HG02970 (cell line): ENCODE measurements around the gene CD19.
"Not testable (repeated sequence)": the region's sequence is repeated elsewhere in the genome, so short reads cannot be mapped to it uniquely, and the experiment has no call there.

Experiments
- ATAC-seq: cut with Tn5 transposase; IDR thresholded peaks from one replicate; pipeline ENCODE4 v1.9.1; 2021; ENCODE audit warnings: mild to moderate bottlenecking, moderate library complexity, moderate number of reproducible peaks; ENCODE audit not compliant: unreplicated experiment, low FRiP score

Gene CD19

GRCh38 chr16:28935346-28935745 is 3.6 kb downstream of the CD19 start:
- no peak for ATAC-seq

GRCh38 chr16:28935924-28936783 is 4.4 kb downstream of the CD19 start:
- no peak for ATAC-seq

- ATAC-seq, result no peak
These were observed 5.0 kb downstream of the CD19 start for GRCh38 chr16:28936784-28937155.

- ATAC-seq, result no peak
These were observed 5.6 kb downstream of the CD19 start for GRCh38 chr16:28937222-28937876.

- no peak for ATAC-seq
These were observed 7.0 kb downstream of the CD19 start for GRCh38 chr16:28938721-28939120.

- ATAC-seq, result not testable (repeated sequence)
These were observed 8.1 kb downstream of the CD19 start for GRCh38 chr16:28939825-28940224.

- ATAC-seq, result no peak
These were observed 11.5 kb downstream of the CD19 start for GRCh38 chr16:28943281-28943680.

GRCh38 chr16:28946681-28947080 is 14.9 kb downstream of the CD19 start:
- no peak for ATAC-seq

GRCh38 chr16:28950648-28951409 is 19.1 kb downstream of the CD19 start, which contains the start of gene NFATC2IP:
Gene NFATC2IP (plus strand): TSS chr16:28950937. CDS start chr16:28951012, 75 bp downstream.
- ATAC-seq, result peak; percentile 95

- ATAC-seq, result no peak
These were observed 19.7 kb downstream of the CD19 start for GRCh38 chr16:28951410-28951943.

GRCh38 chr16:28958216-28958615 is 26.4 kb downstream of the CD19 start:
- no peak for ATAC-seq

GRCh38 chr16:28958836-28959235 is 27.1 kb downstream of the CD19 start:
- no peak for ATAC-seq

GRCh38 chr16:28964072-28964471 is 32.3 kb downstream of the CD19 start:
- ATAC-seq, result no peak

GRCh38 chr16:28964496-28964895 is 32.7 kb downstream of the CD19 start:
- no peak for ATAC-seq

- ATAC-seq, result no peak
These were observed 35.4 kb downstream of the CD19 start for GRCh38 chr16:28967156-28967555.

- not testable (repeated sequence) for ATAC-seq
These were observed 37.9 kb downstream of the CD19 start for GRCh38 chr16:28969696-28970095.

- peak; percentile 6 for ATAC-seq
These were observed 42.3 kb downstream of the CD19 start for GRCh38 chr16:28974007-28974436.

- ATAC-seq, result peak; percentile 96
These were observed 42.8 kb downstream of the CD19 start, which contains the start of gene SPNS1 for GRCh38 chr16:28974437-28975157. Gene SPNS1 (plus strand): TSS chr16:28974778. CDS start chr16:28975152, 374 bp downstream.

- no peak for ATAC-seq
These were observed 43.4 kb downstream of the CD19 start for GRCh38 chr16:28975158-28975599.
